Nephron (organoid): ENCODE measurements around the gene TNNI3K.

Experiments used
- H3K27ac Mint-ChIP-seq, 3 experiments: 2 replicates each; pipeline ENCODE4 v1.8.0; 2020; ENCODE audit warnings: mixed read lengths in 3 of 3, mild to moderate bottlenecking in 2 of 3, moderate library complexity in 1 of 3
- H3K27me3 Mint-ChIP-seq: 2 replicates; pipeline ENCODE4 v1.8.0; 2021; ENCODE audit warnings: low read depth, mild to moderate bottlenecking, moderate library complexity, mixed read lengths
- H3K36me3 Mint-ChIP-seq: 2 replicates; pipeline ENCODE4 v1.8.0; 2020; ENCODE audit warnings: low read depth, mixed read lengths
- H3K4me1 Mint-ChIP-seq: 2 replicates; pipeline ENCODE4 v1.8.0; 2020; ENCODE audit warnings: mixed read lengths
- H3K4me3 Mint-ChIP-seq, 3 experiments: 2 replicates each; pipeline ENCODE4 v1.8.0; 2020; ENCODE audit warnings: mild to moderate bottlenecking in 3 of 3, mixed read lengths in 3 of 3, moderate library complexity in 2 of 3
- H3K9me3 Mint-ChIP-seq: 2 replicates; pipeline ENCODE4 v1.8.0; 2020; ENCODE audit warnings: mixed read lengths
- TF ChIP-seq, protein P1 (sequence below), 3 experiments: fragments of 200-600 bp; sonication (generic); IDR thresholded peaks; one replicate each; pipeline ENCODE4 v1.5.0; 2021; ENCODE audit warnings: antibody characterized with exemption in 3 of 3; ENCODE audit not compliant: unreplicated experiment in 3 of 3

TNNI3K gene

GRCh38 chr1:74587888-74588287 lies 352.7 kb downstream of the TNNI3K start:
- Mint-ChIP-seq H3K4me1 (no peaks in the 10 kb centered on the region), H3K9me3 (no peaks in the 10 kb centered on the region), H3K27ac (no peak overlapping the region), H3K36me3 (no peaks in the 10 kb centered on the region), H3K4me3 (no peak overlapping the region), H3K27me3 (no peaks in the 10 kb centered on the region)
- TF ChIP-seq, protein P1, sequence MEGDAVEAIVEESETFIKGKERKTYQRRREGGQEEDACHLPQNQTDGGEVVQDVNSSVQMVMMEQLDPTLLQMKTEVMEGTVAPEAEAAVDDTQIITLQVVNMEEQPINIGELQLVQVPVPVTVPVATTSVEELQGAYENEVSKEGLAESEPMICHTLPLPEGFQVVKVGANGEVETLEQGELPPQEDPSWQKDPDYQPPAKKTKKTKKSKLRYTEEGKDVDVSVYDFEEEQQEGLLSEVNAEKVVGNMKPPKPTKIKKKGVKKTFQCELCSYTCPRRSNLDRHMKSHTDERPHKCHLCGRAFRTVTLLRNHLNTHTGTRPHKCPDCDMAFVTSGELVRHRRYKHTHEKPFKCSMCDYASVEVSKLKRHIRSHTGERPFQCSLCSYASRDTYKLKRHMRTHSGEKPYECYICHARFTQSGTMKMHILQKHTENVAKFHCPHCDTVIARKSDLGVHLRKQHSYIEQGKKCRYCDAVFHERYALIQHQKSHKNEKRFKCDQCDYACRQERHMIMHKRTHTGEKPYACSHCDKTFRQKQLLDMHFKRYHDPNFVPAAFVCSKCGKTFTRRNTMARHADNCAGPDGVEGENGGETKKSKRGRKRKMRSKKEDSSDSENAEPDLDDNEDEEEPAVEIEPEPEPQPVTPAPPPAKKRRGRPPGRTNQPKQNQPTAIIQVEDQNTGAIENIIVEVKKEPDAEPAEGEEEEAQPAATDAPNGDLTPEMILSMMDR (IDR thresholded peaks at IDR 0.05; ENCODE audit: unreplicated experiment in 3 of 3): no peak

GRCh38 chr1:74590288-74590687 lies 355.1 kb downstream of the TNNI3K start:
- TF ChIP-seq, protein P1 (IDR thresholded peaks at IDR 0.05; ENCODE audit: unreplicated experiment in 3 of 3): no peak
- H3K27me3 Mint-ChIP-seq: no peaks in the 10 kb centered on the region
- no peak overlapping the region for H3K4me3 Mint-ChIP-seq
- no peaks in the 10 kb centered on the region for H3K36me3 Mint-ChIP-seq
- no peaks in the 10 kb centered on the region for H3K9me3 Mint-ChIP-seq
- no peak overlapping the region for H3K27ac Mint-ChIP-seq
- no peaks in the 10 kb centered on the region for H3K4me1 Mint-ChIP-seq

GRCh38 chr1:74591949-74592348 lies 356.8 kb downstream of the TNNI3K start:
- H3K4me1 Mint-ChIP-seq: no peaks in the 10 kb centered on the region
- no peaks in the 10 kb centered on the region for H3K27me3 Mint-ChIP-seq
- H3K27ac Mint-ChIP-seq: no peak overlapping the region
- no peak overlapping the region for H3K4me3 Mint-ChIP-seq
- TF ChIP-seq, protein P1 (IDR thresholded peaks at IDR 0.05; ENCODE audit: unreplicated experiment in 3 of 3): no peak
- no peaks in the 10 kb centered on the region for H3K36me3 Mint-ChIP-seq
- H3K9me3 Mint-ChIP-seq: no peaks in the 10 kb centered on the region

DNA sequence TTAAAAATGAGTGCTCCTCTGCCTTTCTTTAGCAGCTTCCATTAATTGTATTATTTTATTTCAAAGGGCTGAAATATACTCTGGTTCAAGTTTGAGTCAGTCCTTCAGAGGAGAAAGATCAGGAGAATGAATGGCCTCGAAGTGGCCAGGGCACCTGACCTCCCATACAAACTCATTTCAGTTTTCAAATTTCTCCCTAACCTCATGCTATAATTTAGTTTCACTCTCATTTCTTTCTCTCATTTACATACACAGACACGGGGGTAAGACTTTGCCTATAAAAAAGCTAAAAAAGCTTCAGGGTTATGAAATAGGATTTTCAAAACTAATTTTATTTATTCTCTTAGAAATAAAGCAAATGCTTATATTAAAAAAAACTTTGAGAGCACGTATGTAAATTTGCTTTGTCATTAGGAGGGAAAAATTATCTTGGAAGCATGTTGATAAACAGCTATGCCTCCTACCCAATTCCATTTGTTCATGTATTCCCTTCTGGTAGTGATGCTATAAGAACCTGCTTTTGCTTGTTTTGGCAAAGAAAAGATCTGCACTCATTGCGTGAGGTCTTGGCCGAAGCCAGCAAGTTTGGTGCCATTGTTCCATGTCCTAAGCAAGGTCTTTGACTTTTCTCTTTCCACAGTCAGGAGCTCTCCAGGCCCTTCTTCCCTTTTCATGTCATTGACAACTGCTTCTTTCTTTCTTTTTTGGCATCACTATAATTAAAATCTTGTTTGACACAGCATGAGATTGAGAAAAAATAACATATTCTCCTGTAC lies 357.6 kb downstream of the TNNI3K start:
- no peaks in the 10 kb centered on the region for H3K27me3 Mint-ChIP-seq
- no peaks in the 10 kb centered on the region for H3K36me3 Mint-ChIP-seq
- no peaks in the 10 kb centered on the region for H3K4me1 Mint-ChIP-seq
- TF ChIP-seq, protein P1 (IDR thresholded peaks at IDR 0.05; ENCODE audit: unreplicated experiment in 3 of 3): no peak
- no peak overlapping the region for H3K4me3 Mint-ChIP-seq
- H3K27ac Mint-ChIP-seq: no peak overlapping the region
- no peaks in the 10 kb centered on the region for H3K9me3 Mint-ChIP-seq
